Suprapubic skin (tissue), 3 donors: Measurements from ENCODE around the gene ANKRD34C.

Source experiments
- POLR2AphosphoS5 ChIP-seq, 3 donors: sonication (generic); formaldehyde crosslinking; IDR thresholded peaks; one replicate each; pipeline ENCODE4 v1.6.1; 2017; ENCODE audit warnings: antibody characterized with exemption in 3 of 3
- TF ChIP-seq, protein P1 (sequence below), 2 donors: fragments of 200-600 bp in 1 of 2; fragments of 450-650 bp in 1 of 2; sonication (generic) in 1 of 2; IDR thresholded peaks; one replicate each; pipeline ENCODE4 v1.5.1; 2016 to 2019; ENCODE audit warnings: antibody characterized with exemption in 2 of 2, mild to moderate bottlenecking in 1 of 2, moderate library complexity in 1 of 2

DNA sequence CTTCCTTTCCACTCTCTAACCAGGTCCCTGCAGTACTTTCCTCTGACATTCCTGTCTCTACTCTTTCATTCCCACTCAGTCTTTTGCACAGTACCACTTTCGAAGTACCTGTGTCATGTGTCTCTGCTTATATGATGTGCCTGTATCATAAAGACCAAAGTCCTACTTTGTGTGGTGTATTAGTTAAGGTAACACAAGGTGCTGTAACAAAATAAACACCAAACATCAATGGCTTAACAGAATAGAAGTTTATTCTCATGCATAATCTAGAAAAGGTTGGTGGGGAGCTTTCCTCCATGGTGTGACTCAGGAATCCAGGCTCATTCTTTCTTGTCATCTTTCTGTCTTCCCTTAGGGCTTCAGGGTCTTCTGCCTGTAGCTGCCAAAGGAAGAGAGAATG lies 31.7 kb downstream of the ANKRD34C start:
- TF ChIP-seq, protein P1, sequence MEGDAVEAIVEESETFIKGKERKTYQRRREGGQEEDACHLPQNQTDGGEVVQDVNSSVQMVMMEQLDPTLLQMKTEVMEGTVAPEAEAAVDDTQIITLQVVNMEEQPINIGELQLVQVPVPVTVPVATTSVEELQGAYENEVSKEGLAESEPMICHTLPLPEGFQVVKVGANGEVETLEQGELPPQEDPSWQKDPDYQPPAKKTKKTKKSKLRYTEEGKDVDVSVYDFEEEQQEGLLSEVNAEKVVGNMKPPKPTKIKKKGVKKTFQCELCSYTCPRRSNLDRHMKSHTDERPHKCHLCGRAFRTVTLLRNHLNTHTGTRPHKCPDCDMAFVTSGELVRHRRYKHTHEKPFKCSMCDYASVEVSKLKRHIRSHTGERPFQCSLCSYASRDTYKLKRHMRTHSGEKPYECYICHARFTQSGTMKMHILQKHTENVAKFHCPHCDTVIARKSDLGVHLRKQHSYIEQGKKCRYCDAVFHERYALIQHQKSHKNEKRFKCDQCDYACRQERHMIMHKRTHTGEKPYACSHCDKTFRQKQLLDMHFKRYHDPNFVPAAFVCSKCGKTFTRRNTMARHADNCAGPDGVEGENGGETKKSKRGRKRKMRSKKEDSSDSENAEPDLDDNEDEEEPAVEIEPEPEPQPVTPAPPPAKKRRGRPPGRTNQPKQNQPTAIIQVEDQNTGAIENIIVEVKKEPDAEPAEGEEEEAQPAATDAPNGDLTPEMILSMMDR (IDR thresholded peaks at IDR 0.05) = no peak
- no peak for TF ChIP-seq POLR2AphosphoS5 (IDR thresholded peaks at IDR 0.05)
